Panc1 (cell line): ENCODE results near the gene FBXL2. TPM values are rescaled to one million over a fixed set of nuclear protein-coding genes. Genes with fewer than 3 reads are reported as not detected.

Experiments
- ATAC-seq: fragments of 200-7000 bp; cut with Tn5 transposase; 2 replicates; pipeline ENCODE4 v1.9.1; 2020; ENCODE audit warnings: mild to moderate bottlenecking, moderate library complexity
- BruUV-seq: library from RNA; stranded (reverse); fragments of 400-500 nt; replicated peaks from 2 replicates; lab custom pipeline; 2021; lab: Mats Ljungman, UMichigan
- CTCF ChIA-PET: fragments of 300-600 bp; sonication (Branson Sonifier 250); formaldehyde crosslinking; loops from one replicate; lab custom pipeline; 2022; ENCODE audit warnings: antibody characterized with exemption; lab: Charles Lee
- POLR2A ChIA-PET: fragments of 300-600 bp; sonication (Branson Sonifier 250); formaldehyde crosslinking; loops from one replicate; lab custom pipeline; 2022; ENCODE audit warnings: antibody characterized with exemption; lab: Charles Lee
- DNase-seq: peaks from one replicate; pipeline ENCODE4 v3.0.0-alpha.2; 2010; ENCODE audit warnings: low read depth, low spot score
- H3K27ac ChIP-seq: 2 replicates; pipeline ENCODE4 v1.5.1; 2011; ENCODE audit warnings: mild to moderate bottlenecking, low read length, inconsistent platforms
- H3K27me3 ChIP-seq: fragments of 200-500 bp; sonication (Bioruptor generic); 2 replicates; pipeline ENCODE4 v1.6.0; 2014; ENCODE audit warnings: low read length, inconsistent platforms; ENCODE audit not compliant: control insufficient read depth, insufficient read depth
- H3K36me3 ChIP-seq: fragments of 200-500 bp; sonication (Bioruptor generic); 2 replicates; pipeline ENCODE4 v1.5.1; 2014; ENCODE audit warnings: inconsistent platforms, mild to moderate bottlenecking, low read length, moderate library complexity; ENCODE audit not compliant: control insufficient read depth, insufficient read depth
- H3K4me1 ChIP-seq: 2 replicates; pipeline ENCODE4 v1.5.1; 2011; ENCODE audit warnings: inconsistent platforms, mild to moderate bottlenecking, low read length, moderate library complexity; ENCODE audit not compliant: control insufficient read depth, insufficient read depth
- H3K4me3 ChIP-seq, 2 experiments: 2 replicates each; pipeline ENCODE4 v1.5.1; 2011 to 2012; ENCODE audit warnings: low read depth in 2 of 2, low read length in 2 of 2, mild to moderate bottlenecking in 2 of 2, inconsistent platforms in 1 of 2, moderate library complexity in 1 of 2
- H3K9me3 ChIP-seq: fragments of 200-500 bp; sonication (Bioruptor generic); 2 replicates; pipeline ENCODE4 v1.5.1; 2014; ENCODE audit warnings: low read depth, mild to moderate bottlenecking, inconsistent platforms, low read length, moderate library complexity; ENCODE audit not compliant: control insufficient read depth, insufficient read depth
- CTCF ChIP-seq: fragments of 450-650 bp; IDR thresholded peaks from 2 replicates; pipeline ENCODE4 v1.5.1; 2017; ENCODE audit warnings: mild to moderate bottlenecking
- POLR2AphosphoS5 ChIP-seq: IDR thresholded peaks from 2 replicates; pipeline ENCODE4 v1.6.1; 2012; ENCODE audit warnings: mild to moderate bottlenecking, low read depth, low read length, moderate library complexity
- REST ChIP-seq, 2 experiments: IDR thresholded peaks; 2 replicates each; pipeline ENCODE4 v1.6.1; 2011 to 2012; ENCODE audit warnings: low read depth in 2 of 2, control low read depth in 1 of 2, low read length in 1 of 2, mild to moderate bottlenecking in 1 of 2, moderate library complexity in 1 of 2; ENCODE audit not compliant: insufficient read depth in 1 of 2
- SIN3A ChIP-seq: IDR thresholded peaks from 2 replicates; pipeline ENCODE4 v1.6.1; 2012; ENCODE audit warnings: low read depth, mild to moderate bottlenecking, low read length, moderate library complexity, borderline replicate concordance; ENCODE audit not compliant: insufficient read depth
- TCF7L2 ChIP-seq: IDR thresholded peaks from 2 replicates; pipeline ENCODE4 v1.6.1; 2011; ENCODE audit warnings: mild to moderate bottlenecking, low read depth, low read length, inconsistent platforms
- in situ Hi-C: cut with HindIII; loops from 2 replicates; pipeline ENCODE4 v1.10.0; 2016; ENCODE audit warnings: low sequenced_read_pairs, low pct_unique_long_range_greater_than_20kb
- intact Hi-C: fragments of 100-400 bp; cut with micrococcal nuclease; formaldehyde crosslinking; loops from one replicate; pipeline ENCODE4 v1.10.0; 2022; ENCODE audit not compliant: unreplicated experiment
- total RNA-seq: library from RNA; stranded (reverse); gene quantifications from one replicate; pipeline ENCODE4 v1.2.1, GENCODE V29; 2021; ENCODE audit not compliant: unreplicated experiment

Gene FBXL2
- total RNA-seq, 1 experiment from 2014 or later, result 12.3 TPM

DNA sequence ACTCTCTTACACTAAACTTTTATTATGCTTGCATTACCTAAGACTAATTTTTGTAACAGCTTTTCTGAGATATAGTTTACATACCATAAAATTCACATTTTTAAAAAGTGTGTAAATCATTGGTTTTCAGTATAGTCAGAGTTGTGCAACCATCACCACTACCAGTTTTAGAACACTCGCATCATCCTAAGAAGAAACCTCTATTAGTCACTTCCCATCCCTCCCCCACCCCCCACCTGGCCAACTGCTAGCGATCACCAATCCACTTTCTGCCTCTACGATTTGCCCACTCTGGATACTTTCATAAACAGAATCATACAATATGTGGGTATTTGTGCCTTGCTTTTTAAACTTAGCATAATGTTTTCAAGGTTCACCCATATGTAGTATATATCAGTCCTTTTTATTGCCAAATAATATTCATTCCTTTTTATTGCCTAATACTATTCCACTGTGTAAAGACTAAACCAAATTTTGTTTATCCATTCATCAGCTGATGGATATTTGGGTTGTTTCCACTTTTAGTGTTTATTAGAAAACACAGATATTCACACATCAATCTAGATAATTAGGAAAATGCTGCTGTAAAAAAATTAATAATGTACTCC is 139.9 kb downstream of the FBXL2 start:
- intact Hi-C loops (no loop called here), in situ Hi-C loops (no loop called here)
- Histone ChIP-seq H3K27me3 (no peaks in the 10 kb centered on the region), H3K4me1 (no peaks in the 10 kb centered on the region), H3K27ac (no peak overlapping the region), H3K9me3 (no peaks in the 10 kb centered on the region), H3K36me3 (peaks cover 8% of the 10 kb centered on the region; the same call in 1 of the 2 replicates), H3K4me3 (no peak overlapping the region)
- CTCF ChIA-PET, result no interaction called here
- TF ChIP-seq REST (IDR thresholded peaks at IDR 0.05; ENCODE audit: insufficient read depth in 1 of 2, low read depth in 2 of 2, low read length in 1 of 2), result no peak
- no peak for TF ChIP-seq TCF7L2
- TF ChIP-seq POLR2AphosphoS5, result no peak
- TF ChIP-seq SIN3A, result no peak
- no peak for TF ChIP-seq CTCF
- ATAC-seq (no peak), DNase-seq (no peak)
- POLR2A ChIA-PET, result no interaction called here
- BruUV-seq, result TSS peak; percentile 45

- in situ Hi-C loops, result no loop called here
These were observed 142.7 kb downstream of the FBXL2 start for GRCh38 chr3:33419948-33420347.

More at GRCh38 chr3:33419948-33420347, 142.7 kb downstream of the FBXL2 start:
- Histone ChIP-seq H3K27me3 (no peaks in the 10 kb centered on the region), H3K4me1 (no peaks in the 10 kb centered on the region), H3K27ac (no peak overlapping the region), H3K36me3 (peaks cover 2% of the 10 kb centered on the region; the same call in 1 of the 2 replicates), H3K4me3 (no peak overlapping the region), H3K9me3 (no peaks in the 10 kb centered on the region)
- intact Hi-C loops, result no loop called here
- ChIA-PET POLR2A (interaction anchor here (0.6 kb wide), 1 partner anchor 24 kb away, joined by 10 read pairs; no protein-coding TSS in a partner anchor), CTCF (no interaction called here)
- no TSS peak for BruUV-seq
- ATAC-seq (no peak), DNase-seq (no peak)
- TF ChIP-seq TCF7L2 (no peak), REST (IDR thresholded peaks at IDR 0.05; ENCODE audit: insufficient read depth in 1 of 2, low read depth in 2 of 2, low read length in 1 of 2) (no peak), POLR2AphosphoS5 (no peak), SIN3A (no peak), CTCF (no peak)
